GM20000 (cell line): ENCODE measurements around the gene PGP.

ENCODE experiments used
- DNase-seq: peaks from one replicate; pipeline ENCODE4 v3.0.0; 2012; ENCODE audit warnings: low spot score
- CTCF ChIP-seq: IDR thresholded peaks from 2 replicates; pipeline ENCODE4 v1.5.1; 2012; ENCODE audit warnings: mild to moderate bottlenecking, control low read depth; ENCODE audit errors: extremely low read depth, missing control alignments

Gene PGP

GRCh38 chr16:2195322-2196161, 19.1 kb downstream of the PGP start:
- DNase-seq, result no peak
- no peak for TF ChIP-seq CTCF

GRCh38 chr16:2194852-2195321, 19.8 kb downstream of the PGP start:
- peak; percentile 36 for TF ChIP-seq CTCF
- DNase-seq, result peak; percentile 84

GRCh38 chr16:2194166-2194834, 20.3 kb downstream of the PGP start:
- TF ChIP-seq CTCF, result no peak
- DNase-seq, result no peak

- no peak for DNase-seq
- TF ChIP-seq CTCF, result no peak
These were observed 23.3 kb downstream of the PGP start for GRCh38 chr16:2191446-2191706.

GRCh38 chr16:2190659-2191445, 23.8 kb downstream of the PGP start:
- no peak for DNase-seq
- TF ChIP-seq CTCF, result no peak

- TF ChIP-seq CTCF, result no peak
- DNase-seq, result no peak
These were observed 24.5 kb downstream of the PGP start for GRCh38 chr16:2190002-2190658.
